ENCODE results near the gene BORCS8.

- no peak for TF ChIP-seq CTCF (IDR thresholded peaks at IDR 0.05)
- TF ChIP-seq POLR2A (IDR thresholded peaks at IDR 0.05) = no peak
Measured at GRCh38 chr19:19202707-19203011, 10.7 kb upstream of the BORCS8 start.

Data from testis (tissue), 2 donors.